ENCODE results near the gene GDI1. TPM values are rescaled to one million over a fixed set of nuclear protein-coding genes. Genes with fewer than 3 reads are reported as not detected.

Gene GDI1
- polyA plus RNA-seq, 4 donors: 59.2 to 76.5 (median 62.6) TPM

- 65 to 86% (median 81%) methylated on average over 6 of the region's 6 CpGs for WGBS, 3 donors
- H3K4me1 ChIP-seq (ENCODE audit: control insufficient read depth in 3 of 3, insufficient read depth in 2 of 3, low read depth in 1 of 3, low read length in 2 of 3): peaks cover 0 to 19% (median 3%) of the 10 kb centered on the region in 3 donors
- H3K27me3 ChIP-seq (ENCODE audit: control insufficient read depth in 3 of 3, insufficient read depth in 3 of 3, low read length in 3 of 3): no peaks in the 10 kb centered on the region
- FAIRE-seq (no peak), DNase-seq (no peak)
- no peaks in the 10 kb centered on the region for H3K9me3 ChIP-seq (ENCODE audit: control insufficient read depth in 2 of 2, insufficient read depth in 1 of 2, low read depth in 1 of 2, low read length in 1 of 2)
- peaks cover 0 to 52% (median 0%) of the 10 kb centered on the region in 3 donors for H3K36me3 ChIP-seq (ENCODE audit: control insufficient read depth in 3 of 3, insufficient read depth in 2 of 3, low read depth in 1 of 3, low read length in 3 of 3)
- no peak overlapping the region for H3K4me3 ChIP-seq (ENCODE audit: low read depth in 1 of 3, low read length in 3 of 3)
- H3K27ac ChIP-seq (ENCODE audit: low read depth in 1 of 3, low read length in 2 of 3): peak overlapping the region in 1 of 3 donors; percentile 44
Observed at GRCh38 chrX:154430479-154430878, 6.5 kb upstream of the GDI1 start.

GRCh38 chrX:154430916-154431315, 6.0 kb upstream of the GDI1 start:
- FAIRE-seq (no peak), DNase-seq (no peak)
- H3K27ac ChIP-seq (ENCODE audit: low read depth in 1 of 3, low read length in 2 of 3): peak overlapping the region in 1 of 3 donors; percentile 44

GRCh38 chrX:154431341-154431740, 5.6 kb upstream of the GDI1 start:
- Histone ChIP-seq H3K4me1 (ENCODE audit: control insufficient read depth in 3 of 3, insufficient read depth in 2 of 3, low read depth in 1 of 3, low read length in 2 of 3) (peaks cover 0 to 19% (median 3%) of the 10 kb centered on the region in 3 donors), H3K27me3 (ENCODE audit: control insufficient read depth in 3 of 3, insufficient read depth in 3 of 3, low read length in 3 of 3) (no peaks in the 10 kb centered on the region), H3K27ac (ENCODE audit: low read depth in 1 of 3, low read length in 2 of 3) (no peak overlapping the region), H3K36me3 (ENCODE audit: control insufficient read depth in 3 of 3, insufficient read depth in 2 of 3, low read depth in 1 of 3, low read length in 3 of 3) (peaks cover 0 to 57% (median 0%) of the 10 kb centered on the region in 3 donors), H3K9me3 (ENCODE audit: control insufficient read depth in 2 of 2, insufficient read depth in 1 of 2, low read depth in 1 of 2, low read length in 1 of 2) (no peaks in the 10 kb centered on the region), H3K4me3 (ENCODE audit: low read depth in 1 of 3, low read length in 3 of 3) (no peak overlapping the region)
- FAIRE-seq: no peak
- 70 to 91% (median 87%) methylated on average over 1 to 5 of the region's 5 CpGs for WGBS, 3 donors
- DNase-seq: no peak

More at GRCh38 chrX:154430916-154431315, 6.0 kb upstream of the GDI1 start:
- Histone ChIP-seq H3K4me3 (ENCODE audit: low read depth in 1 of 3, low read length in 3 of 3) (no peak overlapping the region), H3K36me3 (ENCODE audit: control insufficient read depth in 3 of 3, insufficient read depth in 2 of 3, low read depth in 1 of 3, low read length in 3 of 3) (peaks cover 0 to 56% (median 0%) of the 10 kb centered on the region in 3 donors), H3K27me3 (ENCODE audit: control insufficient read depth in 3 of 3, insufficient read depth in 3 of 3, low read length in 3 of 3) (no peaks in the 10 kb centered on the region), H3K9me3 (ENCODE audit: control insufficient read depth in 2 of 2, insufficient read depth in 1 of 2, low read depth in 1 of 2, low read length in 1 of 2) (no peaks in the 10 kb centered on the region), H3K4me1 (ENCODE audit: control insufficient read depth in 3 of 3, insufficient read depth in 2 of 3, low read depth in 1 of 3, low read length in 2 of 3) (peaks cover 0 to 19% (median 3%) of the 10 kb centered on the region in 3 donors)
- WGBS, 3 donors: 64 to 66% (median 65%) methylated on average over 7 of the region's 7 CpGs

DNA sequence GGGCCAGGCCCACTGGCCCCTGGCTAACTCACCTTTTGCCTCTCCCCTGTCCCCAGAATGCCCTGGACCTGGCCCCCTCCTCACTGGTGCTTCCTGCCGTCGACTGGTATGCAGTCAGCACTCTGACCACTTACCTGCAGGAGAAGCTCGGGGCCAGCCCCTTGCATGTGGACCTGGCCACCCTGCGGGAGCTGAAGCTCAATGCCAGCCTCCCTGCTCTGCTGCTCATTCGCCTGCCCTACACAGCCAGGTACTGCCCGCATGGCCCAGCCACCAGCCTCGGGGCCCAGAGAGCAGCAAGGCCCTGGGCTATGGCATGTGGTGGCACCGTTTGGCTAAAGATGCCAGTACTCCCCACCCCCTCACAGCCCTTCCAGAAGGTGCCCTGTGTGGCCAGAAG, 4.7 kb upstream of the GDI1 start:
- Histone ChIP-seq H3K27me3 (ENCODE audit: control insufficient read depth in 3 of 3, insufficient read depth in 3 of 3, low read length in 3 of 3) (no peaks in the 10 kb centered on the region), H3K4me3 (ENCODE audit: low read depth in 1 of 3, low read length in 3 of 3) (no peak overlapping the region), H3K9me3 (ENCODE audit: control insufficient read depth in 2 of 2, insufficient read depth in 1 of 2, low read depth in 1 of 2, low read length in 1 of 2) (no peaks in the 10 kb centered on the region), H3K4me1 (ENCODE audit: control insufficient read depth in 3 of 3, insufficient read depth in 2 of 3, low read depth in 1 of 3, low read length in 2 of 3) (peaks cover 0 to 16% (median 3%) of the 10 kb centered on the region in 3 donors), H3K36me3 (ENCODE audit: control insufficient read depth in 3 of 3, insufficient read depth in 2 of 3, low read depth in 1 of 3, low read length in 3 of 3) (peaks cover 0 to 57% (median 0%) of the 10 kb centered on the region in 3 donors), H3K27ac (ENCODE audit: low read depth in 1 of 3, low read length in 2 of 3) (no peak overlapping the region)
- DNase-seq: no peak
- WGBS, 3 donors: 87 to 95% (median 94%) methylated on average over 8 of the region's 8 CpGs
- FAIRE-seq: no peak

DNA sequence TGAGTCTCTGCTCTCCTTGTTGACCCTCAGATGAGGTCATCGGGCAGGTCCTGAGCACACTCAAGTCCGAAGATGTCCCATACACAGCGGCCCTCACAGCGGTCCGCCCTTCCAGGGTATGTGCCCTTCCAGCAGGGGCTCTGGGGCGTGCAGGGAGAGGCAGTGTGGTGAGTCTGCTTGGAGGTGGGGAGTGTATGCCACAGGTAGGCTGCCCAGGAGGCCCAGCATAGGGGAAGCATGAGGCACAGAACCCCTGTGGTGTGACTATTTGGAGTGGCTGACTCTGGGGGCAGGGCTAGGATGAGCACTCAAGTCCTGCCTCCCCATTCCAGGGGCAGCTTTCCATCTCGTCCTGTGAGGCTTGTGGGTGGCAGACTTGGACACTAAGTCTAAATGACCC, 3.3 kb upstream of the GDI1 start:
- Histone ChIP-seq H3K4me3 (ENCODE audit: low read depth in 1 of 3, low read length in 3 of 3) (no peak overlapping the region), H3K27me3 (ENCODE audit: control insufficient read depth in 3 of 3, insufficient read depth in 3 of 3, low read length in 3 of 3) (no peaks in the 10 kb centered on the region), H3K9me3 (ENCODE audit: control insufficient read depth in 2 of 2, insufficient read depth in 1 of 2, low read depth in 1 of 2, low read length in 1 of 2) (no peaks in the 10 kb centered on the region), H3K27ac (ENCODE audit: low read depth in 1 of 3, low read length in 2 of 3) (no peak overlapping the region), H3K36me3 (ENCODE audit: control insufficient read depth in 3 of 3, insufficient read depth in 2 of 3, low read depth in 1 of 3, low read length in 3 of 3) (peaks cover 0 to 65% (median 0%) of the 10 kb centered on the region in 3 donors), H3K4me1 (ENCODE audit: control insufficient read depth in 3 of 3, insufficient read depth in 2 of 3, low read depth in 1 of 3, low read length in 2 of 3) (peaks cover 0 to 15% (median 3%) of the 10 kb centered on the region in 3 donors)
- DNase-seq: no peak
- 87 to 95% (median 92%) methylated on average over 2 to 7 of the region's 7 CpGs for WGBS, 3 donors
- FAIRE-seq: no peak

DNA sequence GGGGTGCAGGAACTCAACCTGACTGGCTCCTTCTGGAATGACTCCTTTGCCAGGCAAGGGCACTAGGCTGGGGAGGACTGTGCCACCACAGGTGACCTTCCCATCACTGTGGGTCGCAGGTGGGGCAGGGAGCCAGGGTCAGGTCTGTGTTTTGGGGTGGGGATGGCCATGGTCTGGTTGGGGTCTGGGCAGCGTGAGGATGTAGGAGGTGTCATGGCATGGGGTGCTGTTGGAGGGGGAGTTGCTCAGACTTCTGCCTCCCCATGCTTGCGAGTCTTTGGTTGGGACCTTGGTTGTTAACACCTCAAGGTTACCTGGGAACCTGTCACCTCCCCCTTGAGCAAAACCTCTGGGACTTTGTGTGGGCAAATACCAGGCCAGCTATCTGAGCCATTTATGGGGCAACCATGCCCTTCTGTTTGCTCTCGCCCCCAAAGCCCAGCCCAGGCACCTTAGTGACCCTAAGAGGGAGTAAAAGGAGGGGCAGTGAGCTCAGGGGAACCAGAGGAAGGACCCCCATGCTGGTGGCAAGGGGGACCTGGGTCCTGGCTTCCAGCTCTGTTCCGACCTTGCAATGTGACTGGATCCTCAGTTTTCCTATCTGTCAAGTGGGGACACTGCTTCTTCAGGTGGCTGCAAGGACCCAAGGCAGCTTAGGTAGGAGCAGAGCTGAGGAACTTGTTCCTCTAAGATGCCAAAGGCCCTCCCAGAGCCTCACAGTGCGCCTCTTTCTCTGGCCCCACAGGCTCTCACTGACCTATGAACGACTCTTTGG, 2.4 kb upstream of the GDI1 start:
- DNase-seq (no peak), FAIRE-seq (no peak)
- Histone ChIP-seq H3K9me3 (ENCODE audit: control insufficient read depth in 2 of 2, insufficient read depth in 1 of 2, low read depth in 1 of 2, low read length in 1 of 2) (no peaks in the 10 kb centered on the region), H3K4me1 (ENCODE audit: control insufficient read depth in 3 of 3, insufficient read depth in 2 of 3, low read depth in 1 of 3, low read length in 2 of 3) (peaks cover 0 to 15% (median 3%) of the 10 kb centered on the region in 3 donors), H3K27ac (ENCODE audit: low read depth in 1 of 3, low read length in 2 of 3) (no peak overlapping the region), H3K27me3 (ENCODE audit: control insufficient read depth in 3 of 3, insufficient read depth in 3 of 3, low read length in 3 of 3) (no peaks in the 10 kb centered on the region), H3K36me3 (ENCODE audit: control insufficient read depth in 3 of 3, insufficient read depth in 2 of 3, low read depth in 1 of 3, low read length in 3 of 3) (peaks cover 0 to 73% (median 0%) of the 10 kb centered on the region in 3 donors), H3K4me3 (ENCODE audit: low read depth in 1 of 3, low read length in 3 of 3) (no peak overlapping the region)
- WGBS, 3 donors: 82 to 95% (median 92%) methylated on average over 5 to 7 of the region's 7 CpGs

GRCh38 chrX:154435171-154435733, 1.7 kb upstream of the GDI1 start:
- DNase-seq (no peak), FAIRE-seq (no peak)
- Histone ChIP-seq H3K4me1 (ENCODE audit: control insufficient read depth in 3 of 3, insufficient read depth in 2 of 3, low read depth in 1 of 3, low read length in 2 of 3) (peaks cover 0 to 15% (median 0%) of the 10 kb centered on the region in 3 donors), H3K36me3 (ENCODE audit: control insufficient read depth in 3 of 3, insufficient read depth in 2 of 3, low read depth in 1 of 3, low read length in 3 of 3) (peaks cover 0 to 79% (median 0%) of the 10 kb centered on the region in 3 donors), H3K4me3 (ENCODE audit: low read depth in 1 of 3, low read length in 3 of 3) (no peak overlapping the region), H3K27me3 (ENCODE audit: control insufficient read depth in 3 of 3, insufficient read depth in 3 of 3, low read length in 3 of 3) (no peaks in the 10 kb centered on the region), H3K9me3 (ENCODE audit: control insufficient read depth in 2 of 2, insufficient read depth in 1 of 2, low read depth in 1 of 2, low read length in 1 of 2) (no peaks in the 10 kb centered on the region), H3K27ac (ENCODE audit: low read depth in 1 of 3, low read length in 2 of 3) (no peak overlapping the region)
- 93 to 95% (median 93%) methylated on average over 13 to 19 of the region's 19 CpGs for WGBS, 3 donors

DNA sequence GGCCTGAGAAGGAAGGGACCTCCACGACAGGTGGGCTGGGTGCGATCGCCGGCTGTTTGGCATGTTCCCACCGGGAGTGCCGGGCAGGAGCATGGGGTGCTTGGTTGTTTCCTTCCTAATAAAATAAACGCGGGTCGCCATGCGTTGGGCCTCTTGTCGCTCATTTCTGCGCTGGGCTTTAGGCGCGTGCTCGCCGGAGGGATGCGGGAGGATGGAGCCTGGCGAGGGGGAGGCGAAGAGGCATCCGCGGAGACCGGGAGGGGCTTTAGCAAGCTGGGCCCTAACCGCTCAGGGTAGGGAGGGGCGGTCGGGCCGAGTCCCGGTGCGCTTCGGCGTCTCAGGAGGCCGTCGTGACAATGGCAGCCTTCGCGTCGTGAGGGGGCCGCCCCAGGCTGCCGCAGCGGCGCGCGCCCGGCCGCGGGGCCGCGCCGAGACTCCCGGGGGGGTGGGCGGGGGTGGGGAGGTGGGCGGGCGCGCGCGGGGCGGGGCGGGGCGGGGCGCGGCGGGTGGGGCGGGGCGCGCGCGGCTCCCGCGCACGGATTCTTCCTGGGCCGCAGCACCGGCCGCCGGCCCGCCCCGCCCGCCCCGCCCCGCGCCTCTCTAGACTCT, 476 bp upstream of the GDI1 start:
- peaks cover 0 to 78% (median 0%) of the 10 kb centered on the region in 3 donors for H3K36me3 ChIP-seq (ENCODE audit: control insufficient read depth in 3 of 3, insufficient read depth in 2 of 3, low read depth in 1 of 3, low read length in 3 of 3)
- no peak for FAIRE-seq
- H3K4me3 ChIP-seq (ENCODE audit: low read depth in 1 of 3, low read length in 3 of 3): peak overlapping the region; percentile 35 to 73 (median 65)

More for the DNA sequence above, 476 bp upstream of the GDI1 start:
- H3K27me3 ChIP-seq (ENCODE audit: control insufficient read depth in 3 of 3, insufficient read depth in 3 of 3, low read length in 3 of 3): no peaks in the 10 kb centered on the region
- WGBS, 3 donors: 5 to 44% (median 33%) methylated on average over 17 to 52 of the region's 78 CpGs
- H3K9me3 ChIP-seq (ENCODE audit: control insufficient read depth in 2 of 2, insufficient read depth in 1 of 2, low read depth in 1 of 2, low read length in 1 of 2): no peaks in the 10 kb centered on the region
- peak overlapping the region; percentile 51 to 86 (median 74) for H3K27ac ChIP-seq (ENCODE audit: low read depth in 1 of 3, low read length in 2 of 3)
- peak; percentile 8 to 53 for DNase-seq
- H3K4me1 ChIP-seq (ENCODE audit: control insufficient read depth in 3 of 3, insufficient read depth in 2 of 3, low read depth in 1 of 3, low read length in 2 of 3): peaks cover 0 to 8% (median 0%) of the 10 kb centered on the region in 3 donors
